ENCODE results near the gene TRAF3. TPM values are rescaled to one million over a fixed set of nuclear protein-coding genes. Genes with fewer than 3 reads are reported as not detected.

Gene TRAF3
- total RNA-seq, 1 donor, result 19.5 TPM

DNA sequence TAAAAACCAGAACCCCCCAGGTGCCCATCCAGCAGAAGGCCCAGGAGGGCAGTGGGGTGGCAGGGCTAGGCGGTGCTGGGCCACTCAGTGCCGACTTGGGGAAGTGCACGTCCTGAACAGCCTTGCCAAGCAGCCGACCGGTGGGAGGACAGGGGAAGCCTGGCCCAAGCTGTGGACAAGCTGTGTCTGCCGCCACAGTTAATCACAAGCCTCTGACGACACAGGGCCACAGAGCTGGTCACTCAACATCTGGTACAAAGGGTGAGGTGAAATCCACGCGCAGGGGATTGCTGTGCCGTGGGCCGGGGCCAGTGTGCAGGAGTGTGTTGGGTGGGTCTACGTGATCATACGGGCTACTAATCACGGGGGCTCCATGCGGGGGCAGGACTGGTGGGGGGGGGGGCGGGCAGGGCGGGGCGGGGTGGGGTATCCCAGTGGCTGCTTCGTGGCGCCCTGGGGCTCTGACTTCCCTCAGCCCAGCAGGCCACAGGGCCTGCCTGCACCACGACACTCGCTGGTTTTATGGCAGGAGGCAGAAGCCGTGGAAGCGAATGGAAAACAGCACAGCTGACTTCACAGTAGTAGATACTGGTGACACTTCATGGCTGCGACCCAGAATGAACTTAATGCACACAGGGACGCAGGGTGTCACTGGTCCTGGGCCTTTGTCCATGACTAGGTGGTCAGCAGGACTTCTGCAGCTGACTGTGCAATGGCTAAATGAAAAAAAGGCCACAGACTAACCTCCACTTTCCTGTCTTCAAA lies 155.4 kb downstream of the TRAF3 start:
- peaks cover 25% of the 10 kb centered on the region for H4K20me1 ChIP-seq (ENCODE audit: insufficient read depth, low read length)
- H3K27ac ChIP-seq (ENCODE audit: low read depth, low read length), result no peak overlapping the region
- peaks cover 11% of the 10 kb centered on the region for H3K36me3 ChIP-seq (ENCODE audit: insufficient read depth, low read length)
- peaks cover 6% of the 10 kb centered on the region for H3K4me1 ChIP-seq (ENCODE audit: insufficient read depth, low read length)
- no peaks in the 10 kb centered on the region for H3K9me3 ChIP-seq (ENCODE audit: low read depth, low read length)
- TF ChIP-seq, protein P1, sequence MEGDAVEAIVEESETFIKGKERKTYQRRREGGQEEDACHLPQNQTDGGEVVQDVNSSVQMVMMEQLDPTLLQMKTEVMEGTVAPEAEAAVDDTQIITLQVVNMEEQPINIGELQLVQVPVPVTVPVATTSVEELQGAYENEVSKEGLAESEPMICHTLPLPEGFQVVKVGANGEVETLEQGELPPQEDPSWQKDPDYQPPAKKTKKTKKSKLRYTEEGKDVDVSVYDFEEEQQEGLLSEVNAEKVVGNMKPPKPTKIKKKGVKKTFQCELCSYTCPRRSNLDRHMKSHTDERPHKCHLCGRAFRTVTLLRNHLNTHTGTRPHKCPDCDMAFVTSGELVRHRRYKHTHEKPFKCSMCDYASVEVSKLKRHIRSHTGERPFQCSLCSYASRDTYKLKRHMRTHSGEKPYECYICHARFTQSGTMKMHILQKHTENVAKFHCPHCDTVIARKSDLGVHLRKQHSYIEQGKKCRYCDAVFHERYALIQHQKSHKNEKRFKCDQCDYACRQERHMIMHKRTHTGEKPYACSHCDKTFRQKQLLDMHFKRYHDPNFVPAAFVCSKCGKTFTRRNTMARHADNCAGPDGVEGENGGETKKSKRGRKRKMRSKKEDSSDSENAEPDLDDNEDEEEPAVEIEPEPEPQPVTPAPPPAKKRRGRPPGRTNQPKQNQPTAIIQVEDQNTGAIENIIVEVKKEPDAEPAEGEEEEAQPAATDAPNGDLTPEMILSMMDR (IDR thresholded peaks at IDR 0.05; ENCODE audit: extremely low read depth, low read depth, low read length), result no peak
- H3K4me2 ChIP-seq (ENCODE audit: insufficient read depth, low read length), result no peak overlapping the region
- H3K27me3 ChIP-seq (ENCODE audit: insufficient read depth, low read length), result peaks cover 35% of the 10 kb centered on the region
- H2AFZ ChIP-seq (ENCODE audit: low read length), result no peak overlapping the region
- H3K4me3 ChIP-seq (ENCODE audit: insufficient read depth, low read length), result no peak overlapping the region
- no peaks in the 10 kb centered on the region for H3K79me2 ChIP-seq (ENCODE audit: insufficient read depth, low read length)
- DNase-seq (ENCODE audit: insufficient read length, low spot score, missing footprints), result peak; percentile 79

DNA sequence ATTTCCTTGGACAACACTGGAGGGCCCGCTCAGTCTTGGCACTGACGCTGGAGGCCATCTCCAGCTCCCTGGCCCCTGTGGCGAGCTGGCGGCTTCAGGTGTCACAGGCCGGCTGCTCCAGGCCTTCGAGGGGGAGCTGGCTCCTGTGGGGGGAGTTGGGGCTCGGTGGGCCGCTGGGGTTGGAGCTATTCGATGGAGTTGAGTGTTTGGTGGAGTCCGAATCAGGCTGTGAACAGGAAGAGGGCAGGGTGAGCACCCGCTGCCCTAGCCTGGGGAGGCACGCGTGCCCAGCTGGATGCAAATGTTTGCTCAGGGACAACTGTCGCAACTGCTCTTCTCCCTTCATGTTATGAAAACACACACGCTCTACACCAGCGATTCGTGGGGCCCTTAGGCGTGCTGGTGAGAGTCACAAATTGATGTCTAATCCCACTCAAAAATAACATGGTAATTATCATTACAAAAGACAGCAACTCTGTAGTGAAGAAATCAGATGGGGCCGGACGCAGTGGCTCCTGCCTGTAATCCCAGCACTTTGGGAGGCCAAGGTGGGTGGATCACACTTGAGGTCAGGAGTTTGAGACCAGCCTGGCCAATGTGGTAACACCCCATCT lies 156.5 kb downstream of the TRAF3 start:
- Histone ChIP-seq H3K4me2 (ENCODE audit: insufficient read depth, low read length) (no peak overlapping the region), H3K27me3 (ENCODE audit: insufficient read depth, low read length) (peaks cover 24% of the 10 kb centered on the region), H3K4me3 (ENCODE audit: insufficient read depth, low read length) (no peak overlapping the region), H3K9me3 (ENCODE audit: low read depth, low read length) (no peaks in the 10 kb centered on the region), H3K27ac (ENCODE audit: low read depth, low read length) (no peak overlapping the region), H4K20me1 (ENCODE audit: insufficient read depth, low read length) (peaks cover 25% of the 10 kb centered on the region), H3K36me3 (ENCODE audit: insufficient read depth, low read length) (peaks cover 20% of the 10 kb centered on the region), H3K4me1 (ENCODE audit: insufficient read depth, low read length) (peaks cover 2% of the 10 kb centered on the region), H2AFZ (ENCODE audit: low read length) (no peak overlapping the region), H3K79me2 (ENCODE audit: insufficient read depth, low read length) (no peaks in the 10 kb centered on the region)
- TF ChIP-seq, protein P1 (IDR thresholded peaks at IDR 0.05; ENCODE audit: extremely low read depth, low read depth, low read length), result no peak
- no peak for DNase-seq (ENCODE audit: insufficient read length, low spot score, missing footprints)

DNA sequence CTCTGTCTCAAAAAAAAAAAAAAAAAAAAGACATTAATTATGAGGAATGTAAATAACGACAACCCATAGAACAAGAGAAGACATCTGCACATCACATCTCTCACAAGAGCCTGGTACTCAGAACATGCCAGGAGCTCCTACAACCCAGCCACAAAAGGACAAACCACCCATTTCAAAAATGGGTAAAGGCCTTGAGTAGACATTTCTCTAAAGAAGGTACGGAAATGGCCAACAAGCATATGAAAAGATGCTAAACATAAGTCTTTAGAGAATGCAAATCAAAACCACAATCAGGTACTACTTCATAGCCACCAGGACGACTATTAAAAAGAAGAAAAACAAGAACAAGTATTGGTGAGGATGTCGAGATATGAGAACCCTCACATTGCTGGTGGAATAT lies 158.5 kb downstream of the TRAF3 start:
- Histone ChIP-seq H2AFZ (ENCODE audit: low read length) (no peak overlapping the region), H3K27me3 (ENCODE audit: insufficient read depth, low read length) (peaks cover 5% of the 10 kb centered on the region), H4K20me1 (ENCODE audit: insufficient read depth, low read length) (peaks cover 19% of the 10 kb centered on the region), H3K36me3 (ENCODE audit: insufficient read depth, low read length) (peaks cover 37% of the 10 kb centered on the region), H3K9me3 (ENCODE audit: low read depth, low read length) (no peaks in the 10 kb centered on the region), H3K4me2 (ENCODE audit: insufficient read depth, low read length) (no peak overlapping the region), H3K79me2 (ENCODE audit: insufficient read depth, low read length) (no peaks in the 10 kb centered on the region), H3K27ac (ENCODE audit: low read depth, low read length) (no peak overlapping the region), H3K4me3 (ENCODE audit: insufficient read depth, low read length) (no peak overlapping the region), H3K4me1 (ENCODE audit: insufficient read depth, low read length) (no peaks in the 10 kb centered on the region)
- peak; percentile 53 for DNase-seq (ENCODE audit: insufficient read length, low spot score, missing footprints)
- TF ChIP-seq, protein P1 (IDR thresholded peaks at IDR 0.05; ENCODE audit: extremely low read depth, low read depth, low read length), result no peak
